H7 (cell line): ENCODE measurements around the gene CKAP2. TPM values are rescaled to one million over a fixed set of nuclear protein-coding genes. Genes with fewer than 3 reads are reported as not detected.
"Not testable (repeated sequence)": the region's sequence is repeated elsewhere in the genome, so short reads cannot be mapped to it uniquely, and the experiment has no call there.

Experiments used
- DNase-seq: peaks from one replicate; pipeline ENCODE4 v3.0.0; 2012
- H3K27me3 ChIP-seq: 2 replicates; pipeline ENCODE4 v1.6.0; 2011; ENCODE audit warnings: mild to moderate bottlenecking, low read length; ENCODE audit not compliant: control insufficient read depth, insufficient read depth
- H3K36me3 ChIP-seq: replicated peaks from 2 replicates; pipeline ENCODE4 v1.5.1; 2011; ENCODE audit warnings: low read length; ENCODE audit not compliant: control insufficient read depth, insufficient read depth
- H3K4me3 ChIP-seq: 2 replicates; pipeline ENCODE4 v1.5.1; 2011; ENCODE audit warnings: low read depth, mild to moderate bottlenecking, control low read depth, low read length, moderate library complexity; ENCODE audit not compliant: insufficient read depth
- total RNA-seq: library from RNA; depleted of rRNA; stranded (reverse); fragments of >200 nt; shearing (Covaris generic); gene quantifications from 2 replicates; pipeline ENCODE4 v1.2.3, GENCODE V29; 2014

CKAP2 gene
- total RNA-seq, 1 experiment from 2014 or later, result 35.8 TPM

- not testable (repeated sequence) for H3K27me3 ChIP-seq, H3K4me3 ChIP-seq, H3K36me3 ChIP-seq, DNase-seq
Observed at GRCh38 chr13:52480677-52481428, 25.6 kb downstream of the CKAP2 start.

GRCh38 chr13:52487078-52487477 lies 31.8 kb downstream of the CKAP2 start:
- not testable (repeated sequence) for H3K27me3 ChIP-seq, H3K4me3 ChIP-seq, H3K36me3 ChIP-seq, DNase-seq

GRCh38 chr13:52488763-52489162 lies 33.5 kb downstream of the CKAP2 start:
- H3K27me3 ChIP-seq, DNase-seq, H3K4me3 ChIP-seq, H3K36me3 ChIP-seq: not testable (repeated sequence)

- not testable (repeated sequence) for H3K27me3 ChIP-seq, H3K4me3 ChIP-seq, H3K36me3 ChIP-seq, DNase-seq
Observed at GRCh38 chr13:52491015-52491414, 35.7 kb downstream of the CKAP2 start.

- not testable (repeated sequence) for H3K4me3 ChIP-seq, H3K27me3 ChIP-seq, DNase-seq, H3K36me3 ChIP-seq
Observed at GRCh38 chr13:52494241-52494640, 39.0 kb downstream of the CKAP2 start.

- not testable (repeated sequence) for DNase-seq
Observed at GRCh38 chr13:52497979-52498378, 42.7 kb downstream of the CKAP2 start.

GRCh38 chr13:52502277-52502676 lies 47.0 kb downstream of the CKAP2 start:
- not testable (repeated sequence) for H3K27me3 ChIP-seq, H3K36me3 ChIP-seq, H3K4me3 ChIP-seq, DNase-seq

More at GRCh38 chr13:52497979-52498378, 42.7 kb downstream of the CKAP2 start:
- not testable (repeated sequence) for H3K36me3 ChIP-seq, H3K4me3 ChIP-seq, H3K27me3 ChIP-seq

GRCh38 chr13:52505843-52506242 lies 50.6 kb downstream of the CKAP2 start:
- not testable (repeated sequence) for H3K4me3 ChIP-seq, DNase-seq, H3K27me3 ChIP-seq, H3K36me3 ChIP-seq

- H3K27me3 ChIP-seq, H3K4me3 ChIP-seq, H3K36me3 ChIP-seq, DNase-seq: not testable (repeated sequence)
Observed at GRCh38 chr13:52509532-52509931, 54.3 kb downstream of the CKAP2 start.

- DNase-seq, H3K27me3 ChIP-seq, H3K4me3 ChIP-seq, H3K36me3 ChIP-seq: not testable (repeated sequence)
Observed at GRCh38 chr13:52510221-52510797, 55.0 kb downstream of the CKAP2 start.

- DNase-seq, H3K27me3 ChIP-seq, H3K36me3 ChIP-seq, H3K4me3 ChIP-seq: not testable (repeated sequence)
Observed at GRCh38 chr13:52511598-52511997, 56.3 kb downstream of the CKAP2 start.

- not testable (repeated sequence) for H3K36me3 ChIP-seq, DNase-seq, H3K4me3 ChIP-seq, H3K27me3 ChIP-seq
Observed at GRCh38 chr13:52513957-52514596, 58.8 kb downstream of the CKAP2 start.

- H3K36me3 ChIP-seq, H3K4me3 ChIP-seq, H3K27me3 ChIP-seq, DNase-seq: not testable (repeated sequence)
Observed at GRCh38 chr13:52523323-52523722, 68.0 kb downstream of the CKAP2 start.
